NOMO-1 (cell line): ENCODE results near the gene EPHB1.
A peak's percentile ranks its signal among the peaks of the same experiment; 100 is the strongest.
"Not testable (repeated sequence)": the region's sequence is repeated elsewhere in the genome, so short reads cannot be mapped to it uniquely, and the experiment has no call there.

Experiments used
- DNase-seq, 2 experiments: peaks; one replicate each; lab custom pipeline; 2025; ENCODE audit not compliant: unreplicated experiment in 2 of 2; lab: John Stamatoyannopoulos, UW

Gene EPHB1

GRCh38 chr3:134776518-134776917, 18.5 kb upstream of the EPHB1 start:
- no peak for DNase-seq

- no peak for DNase-seq
Observed at GRCh38 chr3:134777341-134777740, 17.7 kb upstream of the EPHB1 start.

DNA sequence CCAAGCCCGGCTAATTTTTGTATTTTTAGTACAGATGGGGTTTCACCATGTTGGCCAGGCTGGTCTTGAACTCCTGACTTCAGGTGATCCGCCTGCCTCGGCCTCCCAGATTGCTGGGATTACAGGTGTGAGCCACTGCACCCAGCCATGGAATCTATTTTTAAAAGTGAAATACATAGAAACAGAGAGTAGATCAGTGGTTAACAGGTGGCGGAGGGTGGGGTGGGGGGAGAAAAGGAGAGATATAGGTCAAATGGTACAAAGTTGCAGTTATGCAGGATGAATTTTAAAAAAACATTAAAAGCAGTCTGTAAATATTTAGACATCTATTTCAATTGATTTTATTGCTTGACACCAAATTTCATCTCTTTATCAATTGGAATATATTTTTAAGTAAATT, 6.8 kb upstream of the EPHB1 start:
- DNase-seq, result not testable (repeated sequence)

DNA sequence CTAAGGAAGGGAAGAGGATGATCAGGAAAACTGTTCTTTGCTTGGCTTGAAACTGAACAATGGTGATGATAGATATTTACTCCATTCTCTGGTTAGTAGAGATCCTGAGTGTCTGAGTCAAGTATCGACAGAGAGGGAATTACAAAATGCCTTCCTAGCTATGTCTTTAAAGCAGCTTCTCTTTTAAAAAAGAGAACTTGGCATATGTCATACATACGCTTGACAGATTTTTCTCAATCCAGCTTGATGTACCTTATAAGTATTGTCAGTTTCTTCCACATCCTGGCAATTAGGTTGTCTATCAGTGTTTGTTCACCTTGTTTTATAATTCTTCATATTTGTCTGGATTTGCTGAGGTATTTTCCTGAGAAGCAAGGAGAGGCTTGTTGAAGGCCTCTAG, 5.0 kb upstream of the EPHB1 start:
- peak in 1 of 2 experiments; percentile 12 for DNase-seq

GRCh38 chr3:134791992-134792391, 3.1 kb upstream of the EPHB1 start:
- DNase-seq, result no peak

GRCh38 chr3:134792700-134793099, 2.4 kb upstream of the EPHB1 start:
- no peak for DNase-seq

GRCh38 chr3:134793562-134793961, 1.5 kb upstream of the EPHB1 start:
- DNase-seq, result no peak

GRCh38 chr3:134794323-134794722, 737 bp upstream of the EPHB1 start:
- no peak for DNase-seq

DNA sequence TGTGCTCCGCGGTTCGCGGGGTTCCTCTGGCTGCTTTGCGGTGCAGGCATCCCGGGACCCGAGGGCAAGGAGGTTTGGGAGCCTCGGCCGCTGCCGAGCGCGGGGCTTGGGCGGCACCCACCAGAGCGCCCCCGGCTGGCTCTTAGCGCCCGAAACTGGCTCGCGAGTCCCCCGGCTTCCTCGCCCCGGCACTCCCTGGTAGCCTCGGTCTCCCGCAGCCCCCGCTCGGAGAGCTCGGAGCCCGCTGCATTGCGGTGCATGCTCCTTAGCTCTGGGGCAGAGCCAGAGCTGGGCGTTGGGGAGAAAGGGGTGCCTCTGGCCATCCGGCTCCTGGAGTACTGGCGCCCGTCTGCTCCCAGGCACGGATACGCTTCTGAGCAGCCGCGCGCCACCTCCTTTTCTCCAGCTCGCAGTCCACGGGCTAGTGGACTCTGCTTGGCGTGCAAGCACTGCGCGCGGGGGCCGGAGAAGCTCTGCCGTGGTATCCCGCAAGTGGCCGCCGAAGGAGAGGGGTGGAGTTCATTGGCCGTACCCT, 753 bp downstream of the EPHB1 start:
- DNase-seq, result no peak

DNA sequence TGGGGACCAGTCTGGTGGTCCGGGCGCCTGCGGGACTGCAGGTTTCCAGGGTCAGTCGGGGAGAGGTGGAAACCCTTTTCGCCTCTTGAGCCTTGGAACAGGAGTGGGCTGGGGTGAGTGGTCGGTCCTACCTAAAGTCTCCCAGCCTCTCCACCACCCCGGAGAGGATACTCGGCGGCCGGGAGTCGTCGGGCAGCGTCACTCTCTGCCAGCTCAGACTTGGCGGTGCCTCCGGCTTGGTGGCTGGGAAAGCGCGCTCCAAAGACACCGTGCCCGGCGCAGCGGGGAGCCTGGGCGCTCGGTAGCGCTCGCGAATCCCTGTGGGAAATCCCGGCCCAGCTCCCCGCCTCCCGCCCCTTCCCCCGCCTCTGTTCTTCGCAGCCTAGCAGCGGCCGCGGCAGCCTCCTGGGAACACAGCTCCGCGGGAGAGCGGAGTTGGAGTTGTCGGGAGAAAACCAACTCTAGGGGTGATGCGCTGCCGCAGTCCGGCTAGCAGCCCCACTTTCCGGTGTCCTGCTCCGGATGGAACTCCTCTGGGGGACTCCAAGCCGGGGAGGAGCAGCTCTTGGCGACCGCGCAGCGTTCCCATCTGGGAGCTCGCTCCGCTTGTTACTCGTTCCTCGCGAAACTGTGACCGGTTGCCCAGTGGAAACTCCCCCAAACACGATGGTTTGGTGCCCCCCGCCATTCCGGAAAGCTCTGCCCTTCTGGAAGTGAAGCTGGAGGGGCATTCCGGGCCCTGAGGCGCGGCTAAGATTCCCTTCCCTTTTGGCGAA, 1.4 kb downstream of the EPHB1 start:
- no peak for DNase-seq

DNA sequence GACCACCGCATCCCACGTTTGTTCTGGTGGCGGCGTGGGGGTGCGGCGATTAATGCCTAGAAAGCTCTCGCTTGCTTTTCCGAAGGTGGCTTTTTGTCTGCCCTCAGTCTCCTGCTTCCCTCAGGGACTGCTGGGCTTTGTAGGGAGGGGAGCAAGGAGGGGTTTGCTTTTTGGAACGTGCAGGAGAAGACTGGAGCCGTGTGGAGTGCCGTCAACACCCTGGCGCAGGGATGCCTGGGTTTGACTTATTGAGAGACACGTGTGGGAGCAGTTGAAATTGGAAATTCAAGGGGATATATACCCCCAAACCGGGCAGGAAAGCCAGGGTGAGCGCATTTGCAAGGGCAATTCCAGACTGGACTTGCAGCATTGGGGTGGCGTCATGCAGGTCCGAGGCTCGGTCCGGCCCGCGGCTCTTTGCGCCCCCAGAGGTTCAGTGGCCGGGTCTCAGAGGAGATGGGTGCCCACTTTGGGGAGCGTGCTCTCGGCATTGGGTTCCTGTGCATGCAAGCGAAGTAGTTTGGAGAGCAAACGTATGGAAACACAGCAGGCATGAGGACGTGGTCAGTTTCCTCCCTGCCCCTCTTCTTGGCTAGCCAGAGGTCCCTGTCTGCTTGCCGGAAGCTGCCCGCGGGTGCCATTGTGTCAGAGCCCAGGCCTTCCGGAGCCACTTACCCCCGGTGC, 2.1 kb downstream of the EPHB1 start:
- DNase-seq, result no peak

DNA sequence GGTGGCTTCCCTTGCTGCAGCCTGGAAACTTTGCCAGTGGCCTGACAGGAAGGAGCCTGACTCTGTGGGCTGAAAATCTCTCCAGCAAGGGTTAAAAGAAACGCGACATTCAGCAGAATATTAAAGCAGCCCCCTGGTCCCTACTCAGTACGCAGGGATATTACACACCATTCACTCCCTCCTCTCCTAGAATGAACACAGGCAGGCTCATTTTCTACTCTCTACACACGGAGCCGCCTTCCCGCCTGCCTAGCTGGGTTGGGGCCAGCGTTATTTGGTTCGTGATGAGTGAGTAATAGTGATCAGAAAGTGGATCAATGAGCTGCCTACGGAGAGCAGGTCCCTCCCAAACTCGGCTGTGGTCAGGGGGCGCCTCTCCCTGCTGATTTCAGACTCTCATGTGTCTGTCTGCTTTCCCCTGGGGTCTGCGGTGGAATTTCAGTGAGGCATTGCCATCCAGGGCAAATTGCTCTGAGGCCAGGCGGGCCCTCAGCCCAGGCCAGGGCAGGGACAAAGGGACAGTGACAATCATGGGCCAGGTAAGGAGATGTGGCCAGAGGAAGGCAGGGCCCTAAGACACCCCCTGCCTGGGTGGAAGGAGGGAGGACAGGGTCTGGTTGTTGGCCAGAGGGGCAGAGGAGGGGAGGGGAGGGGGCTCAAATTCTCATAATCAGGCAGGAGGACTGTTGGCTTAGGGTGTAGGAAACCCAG, 2.8 kb downstream of the EPHB1 start:
- DNase-seq, result no peak

- no peak for DNase-seq
Observed at GRCh38 chr3:134798681-134799311, 3.7 kb downstream of the EPHB1 start.

DNA sequence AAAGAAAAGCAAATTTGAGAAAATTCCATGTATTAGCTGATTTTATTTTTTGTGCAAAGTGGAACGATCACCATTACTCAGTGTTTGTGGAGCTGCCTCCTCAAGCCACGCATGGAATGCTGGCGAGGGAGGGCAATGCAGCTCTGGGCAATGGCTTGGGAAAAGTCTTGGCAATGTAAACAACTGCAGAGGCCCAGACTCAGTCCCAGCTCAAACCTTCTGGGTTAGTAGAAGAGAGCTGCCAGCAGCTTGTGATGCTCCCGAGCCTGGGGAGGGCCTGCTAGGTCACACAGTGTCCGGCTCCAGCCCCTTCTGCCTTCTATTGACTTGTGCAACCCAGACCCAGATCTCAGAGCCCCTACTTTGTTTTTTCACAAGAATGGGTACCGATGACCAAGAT, 4.3 kb downstream of the EPHB1 start:
- no peak for DNase-seq

DNA sequence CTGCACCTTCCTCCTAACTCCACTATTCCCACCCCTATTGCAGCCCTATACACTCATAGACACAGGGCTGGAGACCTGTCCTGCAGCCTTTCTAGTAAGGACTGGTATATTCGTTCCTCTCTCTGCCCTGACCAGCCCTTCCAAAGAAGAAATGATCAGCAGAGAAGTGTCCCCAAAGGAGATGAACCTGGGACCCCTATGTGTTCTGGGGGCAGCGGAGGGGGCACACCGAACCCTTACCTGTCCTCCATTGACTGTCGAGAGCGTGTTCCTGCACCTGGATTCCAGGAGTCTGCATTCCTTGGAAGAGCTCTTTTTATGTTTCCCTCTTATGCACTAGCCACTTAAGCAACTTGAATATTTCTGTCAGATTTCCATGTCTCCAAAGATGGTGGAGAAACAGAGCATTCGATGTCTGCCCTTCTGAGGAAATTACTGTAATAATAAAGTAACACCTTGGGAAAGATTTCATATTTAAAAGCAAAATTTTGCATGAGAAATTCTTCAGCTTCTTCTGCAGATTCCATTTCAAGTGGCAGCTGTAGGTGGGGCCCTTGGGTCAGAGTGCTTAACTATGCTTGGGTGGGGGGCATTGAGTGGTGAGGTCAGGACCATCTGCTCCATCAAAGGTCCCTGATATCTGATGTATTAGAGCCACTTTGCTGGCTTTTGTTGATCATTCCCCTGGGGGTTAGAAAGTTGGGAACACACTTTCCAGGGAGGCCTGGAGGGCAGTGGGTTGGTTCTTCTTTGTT, 6.3 kb downstream of the EPHB1 start:
- DNase-seq, result no peak

GRCh38 chr3:134802428-134803050, 7.5 kb downstream of the EPHB1 start:
- DNase-seq, result no peak

- no peak for DNase-seq
Observed at GRCh38 chr3:134803051-134803505, 8.0 kb downstream of the EPHB1 start.

- no peak for DNase-seq
Observed at GRCh38 chr3:134803652-134804051, 8.6 kb downstream of the EPHB1 start.

DNA sequence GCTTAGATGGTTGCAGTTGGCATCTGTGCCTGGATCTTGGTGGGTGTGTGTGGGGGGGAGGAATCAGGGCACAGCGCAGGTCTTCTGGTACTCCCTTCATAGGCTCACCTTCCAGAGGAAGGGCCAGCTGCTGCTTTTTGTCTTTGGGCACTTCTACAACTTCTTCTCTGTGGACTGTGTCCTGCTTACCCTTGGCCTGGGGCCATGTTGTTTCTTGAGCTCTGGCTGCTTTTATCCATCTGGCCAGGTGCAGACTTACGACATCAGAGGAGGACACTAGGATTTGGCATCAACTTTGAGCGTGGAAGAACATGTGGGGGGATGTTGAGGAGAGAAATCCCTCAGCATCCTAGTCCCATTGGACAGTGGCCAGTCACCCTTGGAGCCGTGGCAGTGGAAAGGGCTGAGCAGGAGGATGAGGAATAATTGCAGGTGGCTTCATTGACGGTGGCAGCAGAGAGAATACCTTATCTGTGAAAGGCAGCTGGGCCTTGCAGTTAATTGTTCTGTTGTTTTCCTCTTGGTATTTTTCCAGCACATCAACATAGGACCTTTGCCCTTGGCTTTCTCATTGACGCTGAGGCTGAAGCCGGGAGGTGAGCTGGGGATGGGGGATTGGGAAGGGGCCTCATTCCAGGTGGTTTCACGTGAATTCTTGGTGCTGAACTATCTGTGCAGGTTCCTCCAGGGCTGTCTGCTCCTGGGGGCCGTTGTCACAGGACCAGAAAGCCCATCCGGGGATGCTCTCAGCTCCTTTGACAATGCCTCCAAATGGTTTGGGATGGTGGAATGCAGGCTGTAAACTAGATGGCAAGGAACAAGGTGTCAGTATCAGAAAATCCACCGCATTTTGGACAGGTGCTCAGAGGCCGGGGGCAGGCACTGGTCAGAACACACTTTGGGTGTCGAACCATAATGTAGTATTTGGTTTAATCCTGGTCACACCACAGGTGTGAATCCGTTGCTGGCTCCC, 9.7 kb downstream of the EPHB1 start:
- DNase-seq, result no peak
